Measurements from ENCODE around the gene TCF19.

GRCh38 chr6:31144296-31144969, 14.0 kb upstream of the TCF19 start:
- TF ChIP-seq CTCF (IDR thresholded peaks at IDR 0.05; ENCODE audit: low read depth, low read length) (no peak), EZH2phosphoT487 (IDR thresholded peaks at IDR 0.05; ENCODE audit: low read depth) (no peak)

Measured in OCI-LY3 (cell line).